ENCODE data around the gene TSPEAR. TPM values are rescaled to one million over a fixed set of nuclear protein-coding genes. Genes with fewer than 3 reads are reported as not detected.

TSPEAR gene
- total RNA-seq, 2 experiments from 2014 or later, result not detected

- no peak for TF ChIP-seq EZH2phosphoT487 (IDR thresholded peaks at IDR 0.05; ENCODE audit: borderline replicate concordance, low read depth, low read length)
- TF ChIP-seq CTCF (conservative IDR thresholded peaks at IDR 0.05; ENCODE audit: low read length), result no peak
- Histone ChIP-seq H3K79me2 (ENCODE audit: insufficient read depth, low read depth, low read length) (no peaks in the 10 kb centered on the region), H3K4me1 (ENCODE audit: insufficient read depth, low read length, poor library complexity, severe bottlenecking) (no peaks in the 10 kb centered on the region), H3K9me2 (ENCODE audit: insufficient read depth, low read length) (no peaks in the 10 kb centered on the region), H3K9me3 (ENCODE audit: low read length) (peaks cover 13% of the 10 kb centered on the region), H3K4me2 (ENCODE audit: low read length) (no peak overlapping the region), H3K4me3 (ENCODE audit: low read depth, low read length, poor library complexity, severe bottlenecking) (no peak overlapping the region), H3K36me3 (ENCODE audit: insufficient read depth, low read length) (no peaks in the 10 kb centered on the region), H4K20me1 (ENCODE audit: insufficient read depth, low read length) (no peaks in the 10 kb centered on the region), H3K27ac (ENCODE audit: low read depth, low read length, poor library complexity, severe bottlenecking) (no peak overlapping the region), H2AFZ (ENCODE audit: low read length) (no peak overlapping the region)
- POLR2A ChIA-PET, result no interaction called here
- no peak for DNase-seq (ENCODE audit: low spot score)
- intact Hi-C loops (cut with micrococcal nuclease; ENCODE audit: unreplicated experiment), result no loop called here
- no TSS peak for BruUV-seq (replicated peaks)
- CTCF ChIA-PET (ENCODE audit: unreplicated experiment), result no interaction called here
These were observed 85.6 kb downstream of the TSPEAR start for GRCh38 chr21:44625756-44626155.

GRCh38 chr21:44623575-44623974 is 87.8 kb downstream of the TSPEAR start:
- POLR2A ChIA-PET, result no interaction called here

More at GRCh38 chr21:44623575-44623974, 87.8 kb downstream of the TSPEAR start:
- Histone ChIP-seq H3K79me2 (ENCODE audit: insufficient read depth, low read depth, low read length) (no peaks in the 10 kb centered on the region), H3K9me2 (ENCODE audit: insufficient read depth, low read length) (no peaks in the 10 kb centered on the region), H2AFZ (ENCODE audit: low read length) (no peak overlapping the region), H3K36me3 (ENCODE audit: insufficient read depth, low read length) (no peaks in the 10 kb centered on the region), H3K4me1 (ENCODE audit: insufficient read depth, low read length, poor library complexity, severe bottlenecking) (peaks cover 7% of the 10 kb centered on the region), H3K4me3 (ENCODE audit: low read depth, low read length, poor library complexity, severe bottlenecking) (no peak overlapping the region), H4K20me1 (ENCODE audit: insufficient read depth, low read length) (no peaks in the 10 kb centered on the region), H3K9me3 (ENCODE audit: low read length) (peaks cover 26% of the 10 kb centered on the region), H3K4me2 (ENCODE audit: low read length) (no peak overlapping the region), H3K27ac (ENCODE audit: low read depth, low read length, poor library complexity, severe bottlenecking) (no peak overlapping the region)
- no peak for DNase-seq (ENCODE audit: low spot score)
- no TSS peak for BruUV-seq (replicated peaks)
- TF ChIP-seq CTCF (conservative IDR thresholded peaks at IDR 0.05; ENCODE audit: low read length) (no peak), EZH2phosphoT487 (IDR thresholded peaks at IDR 0.05; ENCODE audit: borderline replicate concordance, low read depth, low read length) (no peak)
- CTCF ChIA-PET (ENCODE audit: unreplicated experiment), result no interaction called here
- intact Hi-C loops (cut with micrococcal nuclease; ENCODE audit: unreplicated experiment), result no loop called here

All from OCI-LY7 (cell line).